Liver (tissue), 9 donors: Measurements from ENCODE around the gene CYB561. TPM values are rescaled to one million over a fixed set of nuclear protein-coding genes. Genes with fewer than 3 reads are reported as not detected.

ENCODE experiments used
- DNase-seq: peaks from one replicate; pipeline ENCODE4 v3.0.0-alpha.2; 2017; ENCODE audit warnings: low spot score
- H3K27ac ChIP-seq, 2 donors: one replicate each; pipeline ENCODE4 v1.7.0; 2013; ENCODE audit warnings: inconsistent platforms in 2 of 2, low read length in 2 of 2, control low read depth in 1 of 2, low read depth in 1 of 2, mild to moderate bottlenecking in 1 of 2
- H3K27me3 ChIP-seq, 4 donors: one replicate each; pipeline versions ENCODE4 v1.6.1 to v1.7.0; 2013; ENCODE audit warnings: low read length in 3 of 4, inconsistent platforms in 1 of 4, mild to moderate bottlenecking in 1 of 4, moderate library complexity in 1 of 4; ENCODE audit not compliant: control insufficient read depth in 4 of 4, insufficient read depth in 4 of 4
- H3K36me3 ChIP-seq, 4 donors: one replicate each; pipeline versions ENCODE4 v1.6.1 to v1.7.0; 2013; ENCODE audit warnings: low read length in 3 of 4, mild to moderate bottlenecking in 3 of 4, low read depth in 1 of 4, moderate library complexity in 1 of 4; ENCODE audit not compliant: control insufficient read depth in 4 of 4, insufficient read depth in 3 of 4
- H3K4me1 ChIP-seq, 4 donors: one replicate each; pipeline versions ENCODE4 v1.6.1 to v1.7.0; 2013; ENCODE audit warnings: low read length in 3 of 4, mild to moderate bottlenecking in 3 of 4, moderate library complexity in 1 of 4; ENCODE audit not compliant: control insufficient read depth in 4 of 4, insufficient read depth in 4 of 4
- H3K4me3 ChIP-seq, 3 donors: one replicate each; pipeline versions ENCODE4 v1.6.1 to v1.7.0; 2013; ENCODE audit warnings: low read length in 3 of 3, control low read depth in 1 of 3, low read depth in 1 of 3, mild to moderate bottlenecking in 1 of 3
- H3K9ac ChIP-seq, 2 donors: one replicate each; pipeline ENCODE4 v1.7.0; 2013; ENCODE audit warnings: low read length in 2 of 2, mild to moderate bottlenecking in 2 of 2, moderate library complexity in 2 of 2, control low read depth in 1 of 2, low read depth in 1 of 2
- H3K9me3 ChIP-seq, 4 donors: one replicate each; pipeline versions ENCODE4 v1.6.1 to v1.7.0; 2013; ENCODE audit warnings: low read length in 3 of 4; ENCODE audit not compliant: control insufficient read depth in 4 of 4
- EGR1 ChIP-seq, 2 donors: IDR thresholded peaks; 2 replicates each; pipeline ENCODE4 v1.6.1; 2016 to 2018; ENCODE audit warnings: antibody characterized with exemption in 2 of 2, low read depth in 2 of 2
- FOXA1 ChIP-seq: IDR thresholded peaks from 2 replicates; pipeline ENCODE4 v1.6.1; 2016; ENCODE audit warnings: antibody characterized with exemption
- FOXA2 ChIP-seq: IDR thresholded peaks from 2 replicates; pipeline ENCODE4 v1.6.1; 2016; ENCODE audit warnings: antibody characterized with exemption
- GABPA ChIP-seq, 2 donors: IDR thresholded peaks in 1 of 2; conservative IDR thresholded peaks in 1 of 2; 2 replicates each; pipeline ENCODE4 v1.6.1; 2016; ENCODE audit warnings: antibody characterized with exemption in 2 of 2, mild to moderate bottlenecking in 1 of 2, moderate library complexity in 1 of 2
- HNF4A ChIP-seq, 2 donors: conservative IDR thresholded peaks; 2 replicates each; pipeline ENCODE4 v1.6.1; 2016; ENCODE audit warnings: antibody characterized with exemption in 2 of 2, mild to moderate bottlenecking in 2 of 2
- HNF4G ChIP-seq: IDR thresholded peaks from 2 replicates; pipeline ENCODE4 v1.6.1; 2016; ENCODE audit warnings: antibody characterized with exemption
- JUND ChIP-seq, 2 donors: IDR thresholded peaks; 2 replicates each; pipeline ENCODE4 v1.6.1; 2016; ENCODE audit warnings: antibody characterized with exemption in 2 of 2
- NR2F2 ChIP-seq: IDR thresholded peaks from 2 replicates; pipeline ENCODE4 v1.6.1; 2016; ENCODE audit warnings: antibody characterized with exemption
- RAD21 ChIP-seq, 2 donors: IDR thresholded peaks; 2 replicates each; pipeline ENCODE4 v1.6.1; 2016; ENCODE audit warnings: antibody characterized with exemption in 2 of 2, mild to moderate bottlenecking in 2 of 2
- SP1 ChIP-seq: IDR thresholded peaks from 2 replicates; pipeline ENCODE4 v1.6.1; 2018; ENCODE audit warnings: antibody characterized with exemption, mild to moderate bottlenecking
- TAF1 ChIP-seq: conservative IDR thresholded peaks from 2 replicates; pipeline ENCODE4 v1.6.1; 2016; ENCODE audit warnings: antibody characterized with exemption, mild to moderate bottlenecking
- YY1 ChIP-seq: IDR thresholded peaks from 2 replicates; pipeline ENCODE4 v1.6.1; 2016; ENCODE audit warnings: antibody characterized with exemption, mild to moderate bottlenecking
- WGBS: extraction: QIAGEN DNeasy Blood & Tissue Kit; methylation state at CpG from one replicate; pipeline ENCODE4 v1.1.7; 2013; 5-methylcytosine and 5-hydroxymethylcytosine counted together
- polyA plus RNA-seq, 2 donors: library from polyadenylated mRNA; stranded (reverse) in 1 of 2; unstranded in 1 of 2; fragments of 200-250 nt in 1 of 2; fragments of >200 nt in 1 of 2; fragmentation: Nextera tagmentation in 1 of 2; extraction: Ambion mirVana in 1 of 2; gene quantifications; one replicate each; pipeline versions ENCODE4 v1.2.1 to v1.2.3, GENCODE V29; 2013 to 2015
- total RNA-seq, 2 donors: library from RNA; depleted of rRNA; stranded (reverse); fragments of >200 nt; gene quantifications; one replicate each; pipeline ENCODE4 v1.2.3, GENCODE V29; 2014
- TF ChIP-seq, protein P1 (sequence below): IDR thresholded peaks from 2 replicates; pipeline ENCODE4 v1.6.1; 2016; ENCODE audit warnings: antibody characterized with exemption, mild to moderate bottlenecking
- TF ChIP-seq, protein P2 (sequence below): fragments of 150-350 bp; IDR thresholded peaks from 2 replicates; pipeline ENCODE4 v1.5.1; 2017; ENCODE audit warnings: improper control_type of control experiment, low read depth, low read length; ENCODE audit not compliant: missing input control
- TF ChIP-seq, protein P3 (sequence below): IDR thresholded peaks from 2 replicates; pipeline ENCODE4 v1.6.1; 2016; ENCODE audit warnings: antibody characterized with exemption
- TF ChIP-seq, protein P4 (sequence below): IDR thresholded peaks from 2 replicates; pipeline ENCODE4 v1.6.1; 2016; ENCODE audit warnings: antibody characterized with exemption
- TF ChIP-seq, protein P5 (sequence below): IDR thresholded peaks from 2 replicates; pipeline ENCODE4 v1.6.1; 2016; ENCODE audit warnings: antibody characterized with exemption
- donor health status: healthy.
- donor health status: healthy.
- donor health status: healthy.
- donor health status: healthy.
- donor health status: healthy.

CYB561 gene
- total and polyA plus RNA-seq, 4 donors = 0.93 to 18.5 (median 12.9) TPM

DNA sequence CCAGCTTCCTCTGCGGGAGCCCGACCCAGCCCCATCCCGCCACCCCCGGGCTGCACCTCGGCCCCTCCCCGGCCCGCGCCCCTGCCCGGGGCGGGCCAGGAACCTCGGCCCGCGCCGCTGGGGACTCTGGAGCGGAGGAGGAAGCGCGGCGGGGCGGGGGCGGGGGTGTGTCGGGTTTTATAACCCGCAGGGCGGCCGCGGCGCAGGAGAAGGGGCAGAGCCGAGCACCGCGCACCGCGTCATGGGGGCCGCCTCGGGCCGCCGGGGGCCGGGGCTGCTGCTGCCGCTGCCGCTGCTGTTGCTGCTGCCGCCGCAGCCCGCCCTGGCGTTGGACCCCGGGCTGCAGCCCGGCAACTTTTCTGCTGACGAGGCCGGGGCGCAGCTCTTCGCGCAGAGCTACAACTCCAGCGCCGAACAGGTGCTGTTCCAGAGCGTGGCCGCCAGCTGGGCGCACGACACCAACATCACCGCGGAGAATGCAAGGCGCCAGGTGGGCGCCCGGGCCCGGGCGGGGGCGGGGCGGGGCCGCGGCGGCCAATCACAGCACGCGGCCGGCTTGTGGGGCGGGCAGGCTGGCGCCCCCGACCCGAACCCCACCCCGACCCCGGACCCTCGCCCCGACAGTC lies 30.9 kb upstream of the CYB561 start, which contains the start of gene ACE:
TSS of gene ACE (plus strand) at position 208 of the 626 bp plus-strand sequence. CDS start at position 242, 34 bp downstream.
- Histone ChIP-seq H3K36me3 (no peaks in the 10 kb centered on the region), H3K27me3 (peaks cover 0 to 8% (median 4%) of the 10 kb centered on the region in 4 donors), H3K4me3 (peak within 1 kb of the TSS in 2 of 3 donors; percentile 41 to 57), H3K27ac (no peak within 1 kb of the TSS), H3K9me3 (no peaks in the 10 kb centered on the region), H3K9ac (no peak within 1 kb of the TSS), H3K4me1 (peaks cover 5 to 16% (median 10%) of the 10 kb centered on the region in 4 donors)
- WGBS = under 1% methylated on average over 78 of the region's 78 CpGs
- no peak for TF ChIP-seq HNF4G
- TF ChIP-seq FOXA1 = no peak
- TF ChIP-seq JUND (IDR thresholded peaks at IDR 0.05) = no peak
- no peak for TF ChIP-seq NR2F2
- no peak for TF ChIP-seq TAF1
- no peak for TF ChIP-seq HNF4A (conservative IDR thresholded peaks at IDR 0.05)
- no peak for TF ChIP-seq SP1
- TF ChIP-seq, protein P1, sequence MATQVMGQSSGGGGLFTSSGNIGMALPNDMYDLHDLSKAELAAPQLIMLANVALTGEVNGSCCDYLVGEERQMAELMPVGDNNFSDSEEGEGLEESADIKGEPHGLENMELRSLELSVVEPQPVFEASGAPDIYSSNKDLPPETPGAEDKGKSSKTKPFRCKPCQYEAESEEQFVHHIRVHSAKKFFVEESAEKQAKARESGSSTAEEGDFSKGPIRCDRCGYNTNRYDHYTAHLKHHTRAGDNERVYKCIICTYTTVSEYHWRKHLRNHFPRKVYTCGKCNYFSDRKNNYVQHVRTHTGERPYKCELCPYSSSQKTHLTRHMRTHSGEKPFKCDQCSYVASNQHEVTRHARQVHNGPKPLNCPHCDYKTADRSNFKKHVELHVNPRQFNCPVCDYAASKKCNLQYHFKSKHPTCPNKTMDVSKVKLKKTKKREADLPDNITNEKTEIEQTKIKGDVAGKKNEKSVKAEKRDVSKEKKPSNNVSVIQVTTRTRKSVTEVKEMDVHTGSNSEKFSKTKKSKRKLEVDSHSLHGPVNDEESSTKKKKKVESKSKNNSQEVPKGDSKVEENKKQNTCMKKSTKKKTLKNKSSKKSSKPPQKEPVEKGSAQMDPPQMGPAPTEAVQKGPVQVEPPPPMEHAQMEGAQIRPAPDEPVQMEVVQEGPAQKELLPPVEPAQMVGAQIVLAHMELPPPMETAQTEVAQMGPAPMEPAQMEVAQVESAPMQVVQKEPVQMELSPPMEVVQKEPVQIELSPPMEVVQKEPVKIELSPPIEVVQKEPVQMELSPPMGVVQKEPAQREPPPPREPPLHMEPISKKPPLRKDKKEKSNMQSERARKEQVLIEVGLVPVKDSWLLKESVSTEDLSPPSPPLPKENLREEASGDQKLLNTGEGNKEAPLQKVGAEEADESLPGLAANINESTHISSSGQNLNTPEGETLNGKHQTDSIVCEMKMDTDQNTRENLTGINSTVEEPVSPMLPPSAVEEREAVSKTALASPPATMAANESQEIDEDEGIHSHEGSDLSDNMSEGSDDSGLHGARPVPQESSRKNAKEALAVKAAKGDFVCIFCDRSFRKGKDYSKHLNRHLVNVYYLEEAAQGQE = no peak
- TF ChIP-seq GABPA (IDR thresholded peaks at IDR 0.05 in 1 of 2, conservative IDR thresholded peaks at IDR 0.05 in 1 of 2) = no peak
- no peak for TF ChIP-seq RAD21 (IDR thresholded peaks at IDR 0.05)
- TF ChIP-seq, protein P2, sequence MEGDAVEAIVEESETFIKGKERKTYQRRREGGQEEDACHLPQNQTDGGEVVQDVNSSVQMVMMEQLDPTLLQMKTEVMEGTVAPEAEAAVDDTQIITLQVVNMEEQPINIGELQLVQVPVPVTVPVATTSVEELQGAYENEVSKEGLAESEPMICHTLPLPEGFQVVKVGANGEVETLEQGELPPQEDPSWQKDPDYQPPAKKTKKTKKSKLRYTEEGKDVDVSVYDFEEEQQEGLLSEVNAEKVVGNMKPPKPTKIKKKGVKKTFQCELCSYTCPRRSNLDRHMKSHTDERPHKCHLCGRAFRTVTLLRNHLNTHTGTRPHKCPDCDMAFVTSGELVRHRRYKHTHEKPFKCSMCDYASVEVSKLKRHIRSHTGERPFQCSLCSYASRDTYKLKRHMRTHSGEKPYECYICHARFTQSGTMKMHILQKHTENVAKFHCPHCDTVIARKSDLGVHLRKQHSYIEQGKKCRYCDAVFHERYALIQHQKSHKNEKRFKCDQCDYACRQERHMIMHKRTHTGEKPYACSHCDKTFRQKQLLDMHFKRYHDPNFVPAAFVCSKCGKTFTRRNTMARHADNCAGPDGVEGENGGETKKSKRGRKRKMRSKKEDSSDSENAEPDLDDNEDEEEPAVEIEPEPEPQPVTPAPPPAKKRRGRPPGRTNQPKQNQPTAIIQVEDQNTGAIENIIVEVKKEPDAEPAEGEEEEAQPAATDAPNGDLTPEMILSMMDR = no peak
- TF ChIP-seq, protein P3, sequence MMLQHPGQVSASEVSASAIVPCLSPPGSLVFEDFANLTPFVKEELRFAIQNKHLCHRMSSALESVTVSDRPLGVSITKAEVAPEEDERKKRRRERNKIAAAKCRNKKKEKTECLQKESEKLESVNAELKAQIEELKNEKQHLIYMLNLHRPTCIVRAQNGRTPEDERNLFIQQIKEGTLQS = no peak
- no peak for DNase-seq

DNA sequence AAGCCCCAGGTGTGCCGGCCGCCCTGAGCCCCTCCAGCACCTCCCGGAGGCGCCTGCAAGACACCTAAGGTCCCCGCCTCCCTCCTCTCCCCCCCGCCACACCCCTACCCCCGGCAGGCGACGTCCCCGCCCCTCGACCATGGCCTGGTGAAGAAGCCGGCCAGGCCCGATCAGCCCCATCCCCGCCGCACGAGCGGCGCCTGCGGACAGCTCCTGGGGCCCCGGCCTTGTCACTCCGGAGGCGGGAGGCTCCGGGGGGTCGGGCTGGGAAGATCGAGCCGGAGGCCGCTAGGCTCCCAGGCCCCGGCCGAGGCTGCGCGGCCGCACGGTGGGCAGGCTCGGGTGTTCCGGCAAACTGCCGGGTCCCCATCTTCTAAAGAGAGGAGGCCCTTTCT lies 30.4 kb upstream of the CYB561 start:
- DNase-seq = no peak
- Histone ChIP-seq H3K27me3 (peaks cover 0 to 8% (median 4%) of the 10 kb centered on the region in 4 donors), H3K9me3 (no peaks in the 10 kb centered on the region), H3K9ac (no peak overlapping the region), H3K4me3 (peak overlapping the region in 2 of 3 donors; percentile 30 to 57), H3K36me3 (no peaks in the 10 kb centered on the region), H3K27ac (no peak overlapping the region), H3K4me1 (peaks cover 5 to 16% (median 10%) of the 10 kb centered on the region in 4 donors)
- 3% methylated on average over 36 of the region's 36 CpGs for WGBS
- TF ChIP-seq, protein P1 = no peak
- TF ChIP-seq, protein P2 = no peak
- TF ChIP-seq, protein P4, sequence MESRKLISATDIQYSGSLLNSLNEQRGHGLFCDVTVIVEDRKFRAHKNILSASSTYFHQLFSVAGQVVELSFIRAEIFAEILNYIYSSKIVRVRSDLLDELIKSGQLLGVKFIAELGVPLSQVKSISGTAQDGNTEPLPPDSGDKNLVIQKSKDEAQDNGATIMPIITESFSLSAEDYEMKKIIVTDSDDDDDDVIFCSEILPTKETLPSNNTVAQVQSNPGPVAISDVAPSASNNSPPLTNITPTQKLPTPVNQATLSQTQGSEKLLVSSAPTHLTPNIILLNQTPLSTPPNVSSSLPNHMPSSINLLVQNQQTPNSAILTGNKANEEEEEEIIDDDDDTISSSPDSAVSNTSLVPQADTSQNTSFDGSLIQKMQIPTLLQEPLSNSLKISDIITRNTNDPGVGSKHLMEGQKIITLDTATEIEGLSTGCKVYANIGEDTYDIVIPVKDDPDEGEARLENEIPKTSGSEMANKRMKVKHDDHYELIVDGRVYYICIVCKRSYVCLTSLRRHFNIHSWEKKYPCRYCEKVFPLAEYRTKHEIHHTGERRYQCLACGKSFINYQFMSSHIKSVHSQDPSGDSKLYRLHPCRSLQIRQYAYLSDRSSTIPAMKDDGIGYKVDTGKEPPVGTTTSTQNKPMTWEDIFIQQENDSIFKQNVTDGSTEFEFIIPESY = no peak
- TF ChIP-seq FOXA1 (no peak), YY1 (no peak), HNF4A (conservative IDR thresholded peaks at IDR 0.05) (no peak), GABPA (IDR thresholded peaks at IDR 0.05 in 1 of 2, conservative IDR thresholded peaks at IDR 0.05 in 1 of 2) (no peak), TAF1 (no peak), SP1 (no peak), EGR1 (IDR thresholded peaks at IDR 0.05; ENCODE audit: low read depth in 2 of 2) (no peak), FOXA2 (no peak)
- TF ChIP-seq, protein P5, sequence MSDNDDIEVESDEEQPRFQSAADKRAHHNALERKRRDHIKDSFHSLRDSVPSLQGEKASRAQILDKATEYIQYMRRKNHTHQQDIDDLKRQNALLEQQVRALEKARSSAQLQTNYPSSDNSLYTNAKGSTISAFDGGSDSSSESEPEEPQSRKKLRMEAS = no peak
